GM21825 (cell line): ENCODE data around the gene PRSS38.
"Not testable (repeated sequence)": the region's sequence is repeated elsewhere in the genome, so short reads cannot be mapped to it uniquely, and the experiment has no call there.

ENCODE experiments used
- ATAC-seq: cut with Tn5 transposase; IDR thresholded peaks from one replicate; pipeline ENCODE4 v1.9.1; 2021; ENCODE audit warnings: mild to moderate bottlenecking, moderate library complexity; ENCODE audit not compliant: unreplicated experiment

Gene PRSS38

DNA sequence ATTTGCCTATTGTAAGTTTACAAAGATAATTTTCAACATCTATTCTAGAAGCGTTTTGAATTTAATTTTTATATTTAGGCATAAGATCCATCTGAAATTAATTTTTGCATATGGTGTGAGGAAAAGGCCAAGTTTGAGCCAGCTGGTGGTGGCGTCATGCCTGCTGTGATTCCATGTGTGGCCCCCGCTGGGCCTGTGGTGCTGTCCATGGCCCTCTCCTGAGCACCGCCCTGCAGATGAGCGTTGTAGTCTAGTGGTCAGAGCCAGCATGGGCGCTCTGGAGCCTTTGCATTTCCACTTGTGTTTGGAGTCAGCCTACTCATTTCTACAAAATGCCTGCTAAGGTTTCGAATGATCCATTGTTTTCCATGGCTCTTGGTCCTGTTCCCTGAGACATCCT, 22.7 kb downstream of the PRSS38 start:
- ATAC-seq: no peak

DNA sequence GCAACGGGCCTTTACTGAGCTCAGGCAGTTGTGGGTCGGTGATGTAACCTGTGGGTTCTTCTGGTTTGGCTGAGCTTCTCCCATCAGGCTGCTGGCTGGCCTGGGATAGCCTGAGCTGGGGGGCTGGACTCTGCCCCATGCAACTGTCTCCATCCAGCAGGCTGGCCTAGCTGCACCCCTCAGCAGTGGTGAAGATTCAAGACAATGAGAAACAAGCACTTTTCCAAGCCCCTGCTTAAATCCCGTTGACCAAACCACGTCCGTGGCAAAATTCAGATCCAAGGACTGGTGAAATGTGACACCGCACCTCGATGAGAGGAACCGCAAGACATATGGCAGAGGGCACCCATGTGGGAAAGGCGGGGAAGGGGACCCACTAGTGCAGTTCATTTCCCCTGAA, 25.6 kb downstream of the PRSS38 start:
- ATAC-seq: no peak

DNA sequence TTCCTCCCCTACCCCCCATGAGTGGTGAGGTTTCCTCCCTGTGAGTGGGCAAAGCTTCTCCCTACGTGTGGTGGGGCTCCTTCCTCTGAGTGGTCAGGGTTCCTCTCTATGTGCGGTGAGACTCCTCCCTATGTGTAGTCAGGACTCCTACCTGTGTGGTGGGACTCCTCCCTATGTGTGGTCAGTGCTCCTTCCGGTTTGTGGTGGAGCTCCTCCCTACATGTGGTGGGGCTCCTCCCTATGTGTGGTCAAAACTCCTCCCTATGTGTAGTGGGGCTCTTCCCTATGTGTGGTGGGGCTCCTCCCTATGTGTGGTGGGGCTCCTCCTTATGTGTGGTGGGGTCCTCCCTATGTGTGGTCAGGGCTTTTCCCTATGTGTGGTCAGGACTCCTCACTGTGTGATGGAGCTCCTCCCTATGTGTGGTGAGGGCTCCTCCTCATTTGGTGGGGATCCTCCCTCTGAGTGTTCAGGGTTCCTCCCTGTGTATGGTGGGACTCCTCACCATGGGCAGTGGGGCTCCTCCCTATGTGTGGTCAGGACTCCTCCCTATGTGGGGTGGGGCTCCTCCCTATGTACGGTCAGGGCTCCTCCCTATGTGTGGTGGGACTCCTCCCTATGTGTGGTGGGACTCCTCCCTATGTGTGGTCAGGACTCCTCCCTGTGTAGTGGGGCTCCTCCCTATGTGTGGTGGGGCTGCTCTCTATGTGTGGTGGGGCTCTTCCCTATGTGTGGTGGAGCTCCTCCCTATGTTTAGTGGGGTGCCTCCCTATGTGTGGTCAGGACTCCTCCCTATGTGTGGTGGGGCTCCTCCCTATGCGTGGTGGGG, 29.1 kb downstream of the PRSS38 start:
- no peak for ATAC-seq

DNA sequence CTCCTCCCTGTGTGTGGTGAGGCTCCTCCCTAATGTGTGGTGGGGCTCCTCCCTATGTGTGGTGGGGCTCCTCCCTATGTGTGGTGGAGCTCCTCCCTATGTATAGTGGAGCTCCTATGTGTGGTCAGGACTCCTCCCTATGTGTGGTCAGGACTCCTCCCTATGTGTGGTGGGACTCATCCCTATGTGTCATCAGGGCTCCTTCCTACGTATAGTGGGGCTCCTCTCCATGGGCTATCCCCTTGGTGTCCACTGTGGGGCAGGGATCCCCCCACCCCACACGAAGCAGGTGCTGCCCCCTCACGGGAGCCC, 29.6 kb downstream of the PRSS38 start:
- no peak for ATAC-seq

DNA sequence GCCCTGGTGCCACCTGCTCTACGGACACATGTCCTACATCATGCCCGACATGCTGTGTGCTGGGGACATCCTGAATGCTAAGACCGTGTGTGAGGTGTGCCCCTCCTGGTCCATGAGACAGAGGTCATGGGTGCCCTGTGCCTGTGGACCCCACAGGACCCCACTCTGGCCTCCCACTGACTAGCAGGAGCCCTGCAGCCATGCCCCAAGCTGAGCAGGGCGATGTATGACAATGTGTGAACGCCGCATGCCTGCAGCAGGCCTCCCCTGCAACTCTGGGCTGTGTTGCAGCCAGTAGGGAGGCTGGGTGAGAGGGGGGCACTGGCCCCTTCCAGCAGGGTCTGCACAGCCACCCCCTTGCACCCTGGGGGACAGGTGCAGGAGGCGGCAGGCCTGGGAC, 30.0 kb downstream of the PRSS38 start:
- ATAC-seq: no peak

DNA sequence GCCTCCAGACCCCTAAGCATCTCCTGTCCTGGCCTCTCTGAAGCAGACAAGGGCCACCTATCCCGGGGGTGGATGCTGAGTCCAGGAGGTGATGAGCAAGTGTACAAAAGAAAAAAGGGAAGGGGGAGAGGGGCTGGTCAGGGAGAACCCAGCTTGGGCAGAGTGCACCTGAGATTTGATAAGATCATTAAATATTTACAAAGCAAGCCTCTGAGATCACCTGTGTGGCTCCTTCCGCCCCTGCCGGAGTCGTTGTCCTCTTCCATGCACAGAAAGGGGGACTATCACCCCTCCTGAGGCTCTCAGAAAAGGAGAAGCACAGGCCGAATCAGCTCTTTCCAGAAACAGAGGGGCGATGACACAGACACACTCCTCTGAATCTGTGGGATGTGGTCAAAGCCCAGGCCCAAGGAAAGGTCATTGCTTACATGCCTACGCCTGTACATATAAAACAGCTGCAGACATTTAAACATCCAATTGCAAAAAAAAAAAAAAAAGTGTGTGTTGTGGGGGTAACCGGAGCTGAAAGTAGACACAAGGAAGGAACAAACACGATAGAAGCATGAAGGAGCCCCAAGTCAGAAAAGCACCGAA, 30.9 kb downstream of the PRSS38 start:
- ATAC-seq: no peak

DNA sequence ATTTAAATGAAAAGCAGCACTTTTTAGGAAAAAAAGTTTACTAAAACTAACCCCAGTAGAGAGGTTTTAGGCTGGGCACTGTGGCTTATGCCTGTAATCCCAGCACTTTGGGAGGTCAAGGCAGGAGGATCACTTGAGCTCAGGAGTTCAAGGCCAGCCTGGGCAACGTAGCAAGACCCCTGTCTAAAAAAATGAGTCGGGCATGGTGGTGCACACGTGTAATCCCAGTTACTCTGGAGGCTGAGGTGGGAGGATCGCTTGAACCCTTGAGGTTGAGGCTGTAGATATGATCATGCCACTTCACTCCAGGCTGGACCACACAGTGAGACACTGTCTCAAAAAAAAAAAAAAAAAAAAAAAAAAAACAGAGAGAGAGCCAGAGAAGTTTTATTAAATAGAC, 31.6 kb downstream of the PRSS38 start:
- not testable (repeated sequence) for ATAC-seq

DNA sequence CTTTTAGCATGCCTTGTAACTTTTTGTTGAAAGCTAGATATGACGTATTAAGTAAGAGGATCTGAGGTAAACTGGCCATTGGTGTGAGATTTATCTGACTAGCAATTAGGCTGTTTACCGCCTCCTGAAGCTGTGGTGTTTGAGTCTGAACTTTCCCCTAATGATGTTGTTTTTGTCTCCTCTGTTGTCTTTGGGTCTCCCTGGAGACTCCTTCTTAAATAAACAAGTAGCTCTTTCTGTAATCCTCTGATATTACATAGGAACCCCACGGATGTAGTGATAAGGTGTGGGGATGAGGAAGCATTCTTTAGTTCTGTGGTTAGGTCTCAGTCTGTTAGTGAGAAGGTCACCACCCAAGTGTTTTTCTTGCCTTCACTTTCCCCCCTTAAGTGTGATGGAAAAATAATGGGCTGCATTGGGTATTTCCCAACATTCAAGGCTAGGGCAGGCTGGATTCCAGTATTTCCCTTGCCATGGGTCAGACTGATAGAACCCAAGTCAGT, 33.0 kb downstream of the PRSS38 start:
- ATAC-seq: no peak

DNA sequence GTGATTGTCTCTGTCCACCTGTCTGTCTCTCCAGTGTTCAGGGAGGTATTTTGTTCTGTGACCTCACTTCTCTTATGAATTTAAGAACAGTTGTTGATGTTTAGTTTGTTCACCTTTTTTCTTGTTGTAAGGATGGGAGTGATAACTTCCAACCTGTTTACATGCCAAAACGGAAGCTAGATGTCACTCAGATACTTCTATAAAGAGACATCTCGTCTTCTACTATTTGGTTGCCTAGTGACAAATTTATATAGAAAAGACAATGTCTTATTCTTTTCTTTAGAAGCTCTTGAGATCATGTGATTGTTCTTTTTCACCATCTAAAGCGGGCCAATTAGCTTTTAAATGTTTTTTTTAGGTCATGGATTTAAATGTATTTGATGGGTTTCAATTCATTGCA, 33.8 kb downstream of the PRSS38 start:
- no peak for ATAC-seq

DNA sequence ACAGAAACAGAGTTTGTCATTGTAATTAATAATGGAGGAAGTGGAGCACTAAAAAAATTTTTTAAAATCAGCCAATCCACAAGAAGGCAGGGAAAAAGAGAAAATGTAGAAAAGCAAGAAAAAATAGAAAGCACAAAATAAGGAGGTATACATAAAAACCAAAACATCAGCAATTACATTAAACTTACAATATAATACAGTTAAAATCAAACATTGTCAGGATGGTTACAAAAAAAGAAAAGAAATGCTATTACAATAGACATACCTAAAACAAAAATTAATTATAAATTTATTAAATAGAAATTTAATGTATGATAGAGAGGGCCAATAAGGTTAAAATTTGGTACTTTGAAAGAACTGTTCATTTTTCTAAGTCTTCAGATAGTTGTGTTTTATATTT, 38.7 kb downstream of the PRSS38 start:
- ATAC-seq: no peak

DNA sequence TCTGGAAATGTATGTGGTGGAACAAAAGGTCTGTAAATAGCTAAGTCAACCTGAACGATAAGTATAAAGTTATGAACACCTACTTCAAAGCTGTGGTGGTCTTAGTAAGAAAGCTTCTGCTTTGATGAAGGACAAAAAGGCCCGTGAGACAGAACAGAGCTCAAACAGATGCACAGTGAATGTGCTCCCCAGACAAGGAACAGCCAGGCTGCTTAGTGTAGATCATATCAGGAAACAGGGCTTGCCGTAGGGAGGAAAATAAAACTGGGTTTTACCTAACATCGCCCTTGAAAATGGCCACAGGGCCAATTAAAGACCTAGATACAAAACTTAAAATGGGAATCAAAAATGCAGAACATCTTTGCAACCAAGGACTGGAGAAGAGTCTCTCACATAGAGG, 40.2 kb downstream of the PRSS38 start:
- no peak for ATAC-seq

DNA sequence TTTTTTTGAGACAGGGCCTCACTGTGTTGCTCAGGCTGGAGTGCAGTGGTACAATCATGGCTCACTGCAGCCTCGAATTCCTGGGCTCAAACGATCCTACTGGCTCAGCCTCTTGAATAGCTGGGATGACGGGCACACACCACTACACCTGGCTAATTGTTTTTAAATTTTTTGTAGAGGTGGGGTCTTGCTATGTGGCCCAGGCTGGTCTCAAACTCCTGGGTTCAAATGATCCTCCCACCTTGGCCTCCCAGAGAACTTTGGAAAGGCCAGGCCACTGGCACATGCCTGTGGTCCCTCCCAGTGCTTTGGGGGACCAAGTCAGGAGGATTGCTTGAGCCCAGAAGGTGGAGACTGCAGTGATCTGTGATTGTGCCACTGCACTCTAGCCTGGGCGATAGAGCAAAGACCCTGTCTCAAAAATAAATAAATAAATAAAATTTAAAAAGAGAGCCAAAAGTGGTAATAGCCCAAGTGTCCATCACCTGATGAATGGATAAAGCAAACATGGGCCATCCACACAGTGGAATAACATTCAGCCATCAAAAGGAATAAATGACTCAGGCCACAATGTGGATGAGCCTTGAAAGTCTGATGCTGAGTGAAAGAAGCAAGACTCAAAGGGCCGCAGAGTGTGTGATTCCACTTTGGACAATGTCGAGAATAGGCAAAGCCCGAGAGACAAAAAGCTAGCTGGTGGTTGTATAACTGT, 40.8 kb downstream of the PRSS38 start:
- ATAC-seq: no peak

DNA sequence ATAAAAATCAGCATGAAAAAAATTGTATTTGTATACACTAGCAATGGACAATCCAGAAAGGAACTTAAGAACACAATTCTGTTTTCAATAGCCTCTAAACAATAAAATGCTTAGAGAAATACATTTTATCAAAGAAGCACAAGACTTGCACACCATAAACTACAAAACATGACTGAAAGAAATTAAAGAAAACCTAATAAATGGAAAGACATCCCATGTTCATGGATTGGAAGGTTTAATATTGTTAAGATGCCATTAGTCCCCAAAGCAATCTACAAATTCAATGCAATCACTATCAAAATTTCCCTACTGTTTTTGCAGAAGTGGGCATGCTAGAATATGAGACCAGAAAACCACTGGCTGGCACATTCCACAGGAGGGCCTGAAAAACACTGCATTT, 49.4 kb downstream of the PRSS38 start:
- no peak for ATAC-seq

DNA sequence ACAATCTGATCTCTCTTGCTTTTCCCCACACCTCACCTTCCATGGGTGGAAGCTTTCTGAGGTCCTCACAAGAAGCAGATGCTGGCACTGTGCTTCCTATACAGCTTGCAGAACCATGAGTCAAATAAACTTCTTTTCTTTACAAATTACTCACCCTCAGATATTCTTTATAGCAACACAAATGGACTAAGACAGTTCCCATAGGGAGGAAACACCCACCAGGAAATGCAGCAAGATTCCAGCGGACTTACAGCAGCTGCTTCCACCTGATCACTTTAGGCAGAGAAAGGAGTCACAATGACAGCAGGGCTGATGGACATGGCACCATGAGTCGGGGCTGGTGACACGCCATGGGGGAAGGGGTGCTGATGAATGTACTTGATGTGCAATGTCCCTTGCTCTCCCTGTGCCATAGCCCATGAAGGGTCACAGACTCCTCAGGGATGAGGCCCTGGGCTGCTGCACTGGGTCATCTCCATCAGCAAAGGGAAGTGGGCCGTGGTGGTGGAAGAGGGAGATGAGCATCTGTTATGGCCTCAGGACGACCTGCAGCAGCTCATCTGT, 53.9 kb downstream of the PRSS38 start:
- ATAC-seq: no peak

DNA sequence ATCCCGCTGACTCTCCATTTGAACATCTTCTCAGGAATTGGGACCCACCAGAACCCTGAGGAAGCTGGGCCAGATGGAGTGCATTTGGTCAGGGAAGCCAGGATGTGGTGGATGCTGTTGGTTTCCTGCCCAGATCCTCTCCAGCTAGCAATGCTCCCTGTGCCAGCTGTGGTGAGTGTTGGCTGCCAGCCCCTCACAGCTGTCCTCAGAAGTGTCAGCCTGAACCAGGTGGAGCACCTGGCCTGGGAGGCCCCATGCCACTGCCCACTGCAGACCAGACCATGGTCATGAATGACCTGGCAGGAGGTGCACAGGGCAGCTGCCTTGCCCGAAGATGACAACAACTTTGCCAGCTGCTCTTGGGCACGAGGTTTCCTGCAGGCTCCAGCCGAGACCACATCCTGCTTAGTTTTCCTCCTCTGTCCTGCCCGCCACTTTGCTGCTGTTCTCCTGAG, 54.4 kb downstream of the PRSS38 start:
- ATAC-seq: no peak

DNA sequence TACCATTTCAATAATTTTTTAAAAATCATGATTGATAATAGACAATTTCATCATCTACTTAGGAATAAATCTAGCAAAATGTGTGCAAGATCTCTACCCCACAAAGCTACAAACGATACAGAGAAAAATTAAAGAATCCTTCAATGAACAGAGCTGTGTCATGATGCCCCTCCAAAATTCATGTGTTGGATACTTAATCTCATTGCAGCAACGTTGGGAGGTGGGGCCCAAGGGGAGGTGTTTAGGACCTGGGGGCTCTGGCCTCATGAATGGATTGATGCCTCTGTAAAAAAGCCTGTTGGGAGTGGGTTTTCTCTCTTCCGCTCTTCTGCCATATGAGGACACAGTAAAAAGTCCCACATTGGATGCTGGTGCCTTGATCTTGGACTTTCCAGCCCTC, 54.9 kb downstream of the PRSS38 start:
- ATAC-seq: no peak

DNA sequence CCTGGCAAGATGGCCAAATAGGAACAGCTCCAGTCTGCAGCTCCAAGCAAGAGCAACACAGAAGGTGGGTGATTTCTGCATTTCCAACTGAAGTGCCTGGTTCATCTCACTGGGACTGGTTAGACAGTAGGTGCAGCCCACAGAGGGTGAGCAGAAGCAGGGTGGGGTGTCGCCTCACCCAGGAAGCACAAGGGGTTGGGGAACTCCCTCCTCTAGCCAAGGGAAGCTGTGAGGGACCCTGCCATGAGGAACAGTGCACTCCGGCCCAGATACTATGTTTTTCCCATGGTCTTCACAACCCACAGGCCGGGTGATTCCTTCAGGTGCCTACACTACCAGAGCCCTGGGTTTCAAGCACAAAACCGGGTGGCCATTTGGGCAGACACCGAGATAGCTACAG, 56.4 kb downstream of the PRSS38 start:
- not testable (repeated sequence) for ATAC-seq

DNA sequence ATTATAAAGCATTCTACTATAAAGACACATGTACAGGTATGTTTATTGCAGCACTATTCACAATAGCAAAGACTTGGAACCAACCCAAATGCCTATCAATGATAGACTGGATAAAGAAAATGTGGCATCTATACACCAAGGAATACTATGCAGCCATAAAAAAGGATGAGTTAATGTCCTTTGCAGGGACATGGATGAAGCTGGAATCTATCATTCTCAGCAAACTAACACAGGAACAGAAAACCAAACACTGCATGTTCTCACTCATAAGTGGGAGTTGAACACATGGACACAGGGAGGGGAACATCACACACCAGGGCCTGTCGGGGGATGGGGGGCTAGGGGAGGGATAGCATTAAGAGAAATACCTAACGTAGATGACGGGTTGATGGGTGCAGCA, 62.3 kb downstream of the PRSS38 start:
- not testable (repeated sequence) for ATAC-seq

DNA sequence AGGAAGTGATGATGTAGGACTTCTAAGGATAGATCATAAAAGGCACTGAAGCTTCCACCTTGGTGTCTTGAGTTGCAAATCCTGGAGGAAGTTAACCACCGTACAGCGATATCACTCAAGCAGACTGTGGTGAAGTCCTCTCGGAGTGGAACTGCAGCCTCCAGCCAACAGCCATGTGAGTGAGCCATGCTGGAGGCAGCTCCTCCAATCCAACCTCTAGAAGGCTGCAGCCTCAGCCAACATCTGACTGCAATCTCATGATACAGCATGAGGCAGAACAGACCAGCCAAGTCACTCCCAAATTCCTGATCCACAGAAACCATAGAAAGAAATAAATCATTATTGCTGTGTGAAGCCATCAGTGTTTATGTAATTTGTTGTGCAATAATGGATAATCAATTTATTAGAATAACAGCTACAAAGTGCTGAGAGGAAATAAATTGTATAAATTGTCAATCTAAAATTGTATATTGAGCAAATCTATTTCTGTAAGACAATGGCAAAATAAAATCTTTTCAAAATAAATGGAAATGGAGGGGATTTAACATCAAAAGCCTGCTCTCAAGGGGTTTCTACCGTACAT, 65.0 kb downstream of the PRSS38 start:
- no peak for ATAC-seq

DNA sequence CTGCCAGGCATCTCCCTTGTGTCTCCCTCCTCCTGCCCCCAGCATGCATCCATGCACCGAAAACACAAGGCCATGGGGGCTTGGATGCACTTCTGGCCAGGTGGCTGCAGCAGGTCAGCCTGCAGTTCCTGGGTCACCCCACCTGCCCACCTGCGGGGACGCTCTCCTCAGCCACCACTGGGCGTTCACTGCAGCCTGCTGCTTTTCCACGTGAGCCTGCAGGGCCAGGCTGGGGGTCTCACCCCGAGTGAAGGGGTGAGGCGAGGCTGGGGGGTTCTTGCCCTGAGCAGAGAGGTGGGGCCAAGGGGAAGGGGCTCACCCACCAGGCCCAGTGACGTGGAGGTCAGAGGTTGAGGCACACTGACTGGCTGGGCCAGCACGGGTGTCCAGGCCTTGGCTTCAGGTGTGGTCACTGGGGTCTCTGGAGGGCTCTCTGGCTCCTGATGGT, 67.6 kb downstream of the PRSS38 start:
- no peak for ATAC-seq

DNA sequence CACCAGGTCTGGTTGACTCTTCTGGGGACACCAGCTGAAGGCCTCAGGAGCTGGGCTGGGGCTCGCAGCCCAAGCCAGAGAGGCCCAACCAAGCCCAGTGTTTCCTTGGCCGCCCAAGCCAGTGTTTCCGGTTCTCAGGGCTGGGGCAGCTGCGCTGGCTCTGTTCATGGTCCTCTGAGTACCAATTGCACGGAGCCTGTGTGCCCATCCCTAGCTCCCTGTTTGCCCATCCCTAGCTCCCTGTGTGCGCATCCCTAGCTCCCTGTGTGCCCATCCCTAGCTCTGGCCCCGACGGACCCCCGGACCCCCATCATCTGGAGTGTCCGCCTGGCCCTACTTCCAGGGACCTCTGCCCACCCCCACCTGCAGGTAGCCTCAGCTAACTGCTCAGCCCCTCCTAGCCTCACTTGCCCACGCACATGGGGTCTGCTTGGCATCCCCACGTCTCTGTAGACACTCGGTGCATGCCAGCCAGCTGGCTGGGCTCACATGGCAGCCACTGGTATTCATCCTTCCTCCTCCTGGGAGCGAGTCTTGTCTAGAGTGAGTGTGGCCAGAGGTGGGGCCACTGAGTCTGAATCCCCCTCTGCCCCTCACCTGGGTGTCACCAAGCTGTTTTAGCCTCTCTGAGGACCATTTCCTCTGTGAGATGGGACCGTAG, 68.3 kb downstream of the PRSS38 start:
- ATAC-seq: no peak
